Measurements from ENCODE around the gene USF2.
A peak's percentile ranks its signal among the peaks of the same experiment; 100 is the strongest.

DNA sequence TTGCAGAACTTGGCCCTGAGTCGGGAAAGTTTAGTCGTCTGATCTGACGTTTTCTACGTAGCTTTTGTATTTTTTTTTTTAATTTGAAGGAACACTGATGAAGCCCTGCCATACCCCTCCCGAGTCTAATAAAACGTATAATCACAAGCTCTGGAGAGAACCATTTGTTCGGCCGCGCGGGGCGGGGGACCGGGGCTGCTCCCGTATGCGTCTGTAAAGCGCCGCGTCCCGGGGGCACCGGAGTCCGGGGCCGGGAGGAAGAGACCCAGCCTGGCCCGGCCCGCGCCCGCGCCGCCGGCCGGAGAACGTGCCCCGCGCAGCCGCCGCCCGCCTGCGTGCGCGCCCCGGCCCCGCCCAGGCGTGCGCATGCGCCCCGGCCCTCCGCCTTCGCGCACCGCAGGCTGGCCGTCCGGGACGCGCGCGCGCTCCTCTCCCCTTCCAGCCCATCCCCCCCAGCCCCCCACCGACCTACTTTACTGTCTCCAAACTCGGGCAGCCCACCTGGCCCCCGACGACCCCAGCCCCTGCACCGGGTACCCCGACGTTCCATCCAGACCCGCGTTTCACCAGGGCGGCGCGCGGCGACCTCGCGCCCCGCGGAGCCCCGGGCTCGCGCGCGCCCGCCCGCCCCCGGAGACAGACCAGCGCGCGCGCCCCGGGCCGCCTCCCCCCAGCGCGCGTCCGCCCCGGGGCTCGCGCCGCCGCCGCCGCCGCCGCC lies 785 bp upstream of the USF2 start:
- TF ChIP-seq, protein P1, sequence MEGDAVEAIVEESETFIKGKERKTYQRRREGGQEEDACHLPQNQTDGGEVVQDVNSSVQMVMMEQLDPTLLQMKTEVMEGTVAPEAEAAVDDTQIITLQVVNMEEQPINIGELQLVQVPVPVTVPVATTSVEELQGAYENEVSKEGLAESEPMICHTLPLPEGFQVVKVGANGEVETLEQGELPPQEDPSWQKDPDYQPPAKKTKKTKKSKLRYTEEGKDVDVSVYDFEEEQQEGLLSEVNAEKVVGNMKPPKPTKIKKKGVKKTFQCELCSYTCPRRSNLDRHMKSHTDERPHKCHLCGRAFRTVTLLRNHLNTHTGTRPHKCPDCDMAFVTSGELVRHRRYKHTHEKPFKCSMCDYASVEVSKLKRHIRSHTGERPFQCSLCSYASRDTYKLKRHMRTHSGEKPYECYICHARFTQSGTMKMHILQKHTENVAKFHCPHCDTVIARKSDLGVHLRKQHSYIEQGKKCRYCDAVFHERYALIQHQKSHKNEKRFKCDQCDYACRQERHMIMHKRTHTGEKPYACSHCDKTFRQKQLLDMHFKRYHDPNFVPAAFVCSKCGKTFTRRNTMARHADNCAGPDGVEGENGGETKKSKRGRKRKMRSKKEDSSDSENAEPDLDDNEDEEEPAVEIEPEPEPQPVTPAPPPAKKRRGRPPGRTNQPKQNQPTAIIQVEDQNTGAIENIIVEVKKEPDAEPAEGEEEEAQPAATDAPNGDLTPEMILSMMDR (IDR thresholded peaks at IDR 0.05), result peak in 1 of 4 experiments; percentile 2
- TF ChIP-seq POLR2AphosphoS5 (IDR thresholded peaks at IDR 0.05), result no peak
